Trophoblast cell (in vitro differentiated cells and primary cell): Measurements from ENCODE around the gene DISC1.

Experiments used
- DNase-seq, 2 donors: peaks; one replicate each; pipeline ENCODE4 v3.0.0-alpha.2; 2016
- H2AFZ ChIP-seq: 2 replicates; pipeline ENCODE4 v1.6.1; 2013; ENCODE audit warnings: low read length, moderate library complexity, mild to moderate bottlenecking; ENCODE audit not compliant: insufficient read depth, poor library complexity
- H2AK5ac ChIP-seq: 2 replicates; pipeline ENCODE4 v1.6.1; 2013; ENCODE audit warnings: mild to moderate bottlenecking, low read length
- H2BK120ac ChIP-seq: 2 replicates; pipeline ENCODE4 v1.6.1; 2013; ENCODE audit warnings: low read length, mild to moderate bottlenecking, moderate library complexity; ENCODE audit not compliant: insufficient read depth, poor library complexity
- H2BK12ac ChIP-seq: 2 replicates; pipeline ENCODE4 v1.6.1; 2013; ENCODE audit warnings: mild to moderate bottlenecking, low read length, moderate library complexity
- H2BK5ac ChIP-seq: 2 replicates; pipeline ENCODE4 v1.6.1; 2013; ENCODE audit warnings: low read length, low read depth, moderate library complexity, mild to moderate bottlenecking; ENCODE audit not compliant: poor library complexity
- H3K14ac ChIP-seq: 2 replicates; pipeline ENCODE4 v1.6.1; 2013; ENCODE audit warnings: mild to moderate bottlenecking, low read length
- H3K18ac ChIP-seq: 2 replicates; pipeline ENCODE4 v1.6.1; 2013; ENCODE audit warnings: mild to moderate bottlenecking, low read length
- H3K23ac ChIP-seq: 2 replicates; pipeline ENCODE4 v1.6.1; 2013; ENCODE audit warnings: low read length
- H3K27ac ChIP-seq: 2 replicates; pipeline ENCODE4 v1.5.1; 2013; ENCODE audit warnings: low read depth, mild to moderate bottlenecking, inconsistent platforms, low read length, moderate library complexity
- H3K27me3 ChIP-seq: 2 replicates; pipeline ENCODE4 v1.6.1; 2013; ENCODE audit warnings: inconsistent platforms, mild to moderate bottlenecking, low read length, moderate library complexity; ENCODE audit not compliant: insufficient read depth
- H3K36me3 ChIP-seq, 2 experiments: 1 replicate in 1 of 2; 2 replicates in 1 of 2; pipeline ENCODE4 v1.6.1; 2013; ENCODE audit warnings: low read length in 2 of 2, mild to moderate bottlenecking in 2 of 2, moderate library complexity in 1 of 2; ENCODE audit not compliant: insufficient read depth in 2 of 2, control insufficient read depth in 1 of 2
- H3K4ac ChIP-seq: 2 replicates; pipeline ENCODE4 v1.6.1; 2013; ENCODE audit warnings: low read depth, mild to moderate bottlenecking, low read length, moderate library complexity
- H3K4me1 ChIP-seq, 2 experiments: 1 replicate in 1 of 2; 2 replicates in 1 of 2; pipeline ENCODE4 v1.6.1; 2013; ENCODE audit warnings: low read length in 2 of 2, mild to moderate bottlenecking in 2 of 2, moderate library complexity in 1 of 2; ENCODE audit not compliant: insufficient read depth in 2 of 2, control insufficient read depth in 1 of 2
- H3K4me2 ChIP-seq: 2 replicates; pipeline ENCODE4 v1.6.1; 2013; ENCODE audit warnings: inconsistent platforms, mild to moderate bottlenecking, low read length, moderate library complexity
- H3K4me3 ChIP-seq: 2 replicates; pipeline ENCODE4 v1.5.1; 2013; ENCODE audit warnings: mild to moderate bottlenecking, low read depth, low read length, inconsistent platforms
- H3K79me1 ChIP-seq: one replicate; pipeline ENCODE4 v1.6.1; 2013; ENCODE audit warnings: low read length
- H3K79me2 ChIP-seq: 2 replicates; pipeline ENCODE4 v1.6.1; 2013; ENCODE audit warnings: low read length, mild to moderate bottlenecking; ENCODE audit not compliant: control insufficient read depth, insufficient read depth, poor library complexity
- H3K9ac ChIP-seq: 2 replicates; pipeline ENCODE4 v1.6.1; 2013; ENCODE audit warnings: mild to moderate bottlenecking, low read length
- H3K9me3 ChIP-seq: 2 replicates; pipeline ENCODE4 v1.6.1; 2013; ENCODE audit warnings: low read depth, mild to moderate bottlenecking, control low read depth, inconsistent platforms, low read length; ENCODE audit not compliant: insufficient read depth
- H4K12ac ChIP-seq: 2 replicates; pipeline ENCODE4 v1.6.1; 2013; ENCODE audit warnings: low read depth, mild to moderate bottlenecking, low read length, moderate library complexity
- H4K8ac ChIP-seq: 2 replicates; pipeline ENCODE4 v1.6.1; 2013; ENCODE audit warnings: low read depth, mild to moderate bottlenecking, low read length, moderate library complexity
- H4K91ac ChIP-seq: one replicate; pipeline ENCODE4 v1.6.1; 2013; ENCODE audit warnings: low read depth, mild to moderate bottlenecking, low read length, moderate library complexity
- WGBS: extraction: QIAGEN DNeasy Blood & Tissue Kit; methylation state at CpG from one replicate; pipeline ENCODE4 v1.1.7; 2013; ENCODE audit warnings: missing lambda C conversion rate; ENCODE audit not compliant: insufficient read length, insufficient coverage; ENCODE audit errors: extremely low coverage; 5-methylcytosine and 5-hydroxymethylcytosine counted together

The DISC1 gene

GRCh38 chr1:232011961-232012360, 385.4 kb downstream of the DISC1 start:
- Histone ChIP-seq H2AK5ac (no peak overlapping the region), H3K14ac (no peak overlapping the region), H3K79me1 (no peaks in the 10 kb centered on the region), H3K36me3 (no peaks in the 10 kb centered on the region), H3K79me2 (no peaks in the 10 kb centered on the region), H4K91ac (no peak overlapping the region), H2BK120ac (no peak overlapping the region), H2AFZ (no peak overlapping the region), H4K8ac (no peak overlapping the region), H3K23ac (no peak overlapping the region), H2BK5ac (no peak overlapping the region), H3K9ac (no peak overlapping the region), H3K4me1 (peaks cover 3 to 6% of the 10 kb centered on the region in 2 experiments), H3K27ac (no peak overlapping the region), H4K12ac (no peak overlapping the region), H3K9me3 (no peaks in the 10 kb centered on the region), H3K18ac (no peak overlapping the region), H3K4me3 (no peak overlapping the region), H3K4ac (no peak overlapping the region), H3K27me3 (no peaks in the 10 kb centered on the region), H2BK12ac (no peak overlapping the region), H3K4me2 (no peak overlapping the region)
- peak in 1 of 2 donors; percentile 42 for DNase-seq
- no CpG with 5 or more reads among the region's 6 CpGs for WGBS

- no peak overlapping the region for H2BK120ac ChIP-seq
- H3K4me1 ChIP-seq, result peaks cover 3 to 6% of the 10 kb centered on the region in 2 experiments
- no peak overlapping the region for H3K4ac ChIP-seq
- no peak overlapping the region for H2AFZ ChIP-seq
- no peaks in the 10 kb centered on the region for H3K27me3 ChIP-seq
- H3K23ac ChIP-seq, result peak overlapping the region; percentile 85
- no peak overlapping the region for H3K18ac ChIP-seq
- peak in 1 of 2 donors; percentile 2 for DNase-seq
- no peak overlapping the region for H3K4me3 ChIP-seq
- H3K9ac ChIP-seq, result no peak overlapping the region
- no peak overlapping the region for H4K12ac ChIP-seq
- H3K79me1 ChIP-seq, result no peaks in the 10 kb centered on the region
- H4K8ac ChIP-seq, result no peak overlapping the region
- H3K36me3 ChIP-seq, result no peaks in the 10 kb centered on the region
- no peaks in the 10 kb centered on the region for H3K9me3 ChIP-seq
- H3K4me2 ChIP-seq, result no peak overlapping the region
- no peak overlapping the region for H2BK12ac ChIP-seq
- WGBS, result no CpG with 5 or more reads among the region's 10 CpGs
- no peak overlapping the region for H3K14ac ChIP-seq
- H4K91ac ChIP-seq, result no peak overlapping the region
- H3K79me2 ChIP-seq, result no peaks in the 10 kb centered on the region
- H2AK5ac ChIP-seq, result no peak overlapping the region
- peak overlapping the region; percentile 34 for H3K27ac ChIP-seq
- no peak overlapping the region for H2BK5ac ChIP-seq
These were observed 386.3 kb downstream of the DISC1 start for GRCh38 chr1:232012773-232013386.

- H3K27me3 ChIP-seq, result no peaks in the 10 kb centered on the region
- no peak overlapping the region for H3K18ac ChIP-seq
- H3K9ac ChIP-seq, result no peak overlapping the region
- H3K4ac ChIP-seq, result no peak overlapping the region
- DNase-seq, result no peak
- H2BK12ac ChIP-seq, result no peak overlapping the region
- H3K79me1 ChIP-seq, result no peaks in the 10 kb centered on the region
- no peak overlapping the region for H4K91ac ChIP-seq
- H3K14ac ChIP-seq, result no peak overlapping the region
- H3K4me3 ChIP-seq, result no peak overlapping the region
- H3K23ac ChIP-seq, result no peak overlapping the region
- H3K4me2 ChIP-seq, result no peak overlapping the region
- no peak overlapping the region for H2BK5ac ChIP-seq
- no peaks in the 10 kb centered on the region for H3K79me2 ChIP-seq
- H3K36me3 ChIP-seq, result no peaks in the 10 kb centered on the region
- no peak overlapping the region for H2AK5ac ChIP-seq
- H2AFZ ChIP-seq, result no peak overlapping the region
- no CpG with 5 or more reads among the region's 4 CpGs for WGBS
- no peak overlapping the region for H3K27ac ChIP-seq
- no peaks in the 10 kb centered on the region for H3K9me3 ChIP-seq
- peaks cover 3 to 6% of the 10 kb centered on the region in 2 experiments for H3K4me1 ChIP-seq
- H2BK120ac ChIP-seq, result no peak overlapping the region
- no peak overlapping the region for H4K8ac ChIP-seq
- H4K12ac ChIP-seq, result no peak overlapping the region
These were observed 388.4 kb downstream of the DISC1 start for GRCh38 chr1:232014941-232015340.

GRCh38 chr1:232016616-232017015, 390.0 kb downstream of the DISC1 start:
- Histone ChIP-seq H3K79me2 (no peaks in the 10 kb centered on the region), H4K91ac (no peak overlapping the region), H3K79me1 (no peaks in the 10 kb centered on the region), H4K8ac (no peak overlapping the region), H3K23ac (no peak overlapping the region), H3K9ac (no peak overlapping the region), H4K12ac (no peak overlapping the region), H2BK12ac (no peak overlapping the region), H2BK120ac (no peak overlapping the region), H3K36me3 (no peaks in the 10 kb centered on the region), H3K9me3 (no peaks in the 10 kb centered on the region), H2AFZ (no peak overlapping the region), H2BK5ac (no peak overlapping the region), H2AK5ac (no peak overlapping the region), H3K4me2 (no peak overlapping the region), H3K18ac (no peak overlapping the region), H3K4ac (no peak overlapping the region), H3K4me1 (peaks cover 3 to 6% of the 10 kb centered on the region in 2 experiments), H3K27me3 (no peaks in the 10 kb centered on the region), H3K14ac (no peak overlapping the region), H3K4me3 (no peak overlapping the region), H3K27ac (no peak overlapping the region)
- no CpG with 5 or more reads among the region's 7 CpGs for WGBS
- peak in 1 of 2 donors; percentile 54 for DNase-seq
